ENCODE measurements around the gene GLUL.

GLUL gene

DNA sequence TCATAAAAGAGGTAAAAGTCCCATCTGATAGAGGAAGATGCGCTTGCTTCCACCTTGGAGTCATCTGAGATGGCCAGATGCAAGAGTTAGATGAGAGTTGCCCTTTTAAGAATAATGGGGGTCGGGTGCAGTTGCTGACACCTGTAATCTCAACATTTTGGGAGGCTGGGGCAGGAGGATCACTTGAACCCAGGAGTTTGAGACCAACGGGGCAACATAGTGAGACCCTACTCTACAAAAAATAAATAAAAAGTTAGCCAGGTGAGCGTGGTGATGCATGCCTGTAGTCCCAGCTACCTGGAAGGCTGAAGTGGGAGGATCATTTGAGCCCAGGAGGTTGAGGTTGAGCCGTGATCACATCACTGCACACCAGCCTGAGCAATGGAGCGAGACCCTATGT is 22.4 kb upstream of the GLUL start:
- TF ChIP-seq, protein P1, sequence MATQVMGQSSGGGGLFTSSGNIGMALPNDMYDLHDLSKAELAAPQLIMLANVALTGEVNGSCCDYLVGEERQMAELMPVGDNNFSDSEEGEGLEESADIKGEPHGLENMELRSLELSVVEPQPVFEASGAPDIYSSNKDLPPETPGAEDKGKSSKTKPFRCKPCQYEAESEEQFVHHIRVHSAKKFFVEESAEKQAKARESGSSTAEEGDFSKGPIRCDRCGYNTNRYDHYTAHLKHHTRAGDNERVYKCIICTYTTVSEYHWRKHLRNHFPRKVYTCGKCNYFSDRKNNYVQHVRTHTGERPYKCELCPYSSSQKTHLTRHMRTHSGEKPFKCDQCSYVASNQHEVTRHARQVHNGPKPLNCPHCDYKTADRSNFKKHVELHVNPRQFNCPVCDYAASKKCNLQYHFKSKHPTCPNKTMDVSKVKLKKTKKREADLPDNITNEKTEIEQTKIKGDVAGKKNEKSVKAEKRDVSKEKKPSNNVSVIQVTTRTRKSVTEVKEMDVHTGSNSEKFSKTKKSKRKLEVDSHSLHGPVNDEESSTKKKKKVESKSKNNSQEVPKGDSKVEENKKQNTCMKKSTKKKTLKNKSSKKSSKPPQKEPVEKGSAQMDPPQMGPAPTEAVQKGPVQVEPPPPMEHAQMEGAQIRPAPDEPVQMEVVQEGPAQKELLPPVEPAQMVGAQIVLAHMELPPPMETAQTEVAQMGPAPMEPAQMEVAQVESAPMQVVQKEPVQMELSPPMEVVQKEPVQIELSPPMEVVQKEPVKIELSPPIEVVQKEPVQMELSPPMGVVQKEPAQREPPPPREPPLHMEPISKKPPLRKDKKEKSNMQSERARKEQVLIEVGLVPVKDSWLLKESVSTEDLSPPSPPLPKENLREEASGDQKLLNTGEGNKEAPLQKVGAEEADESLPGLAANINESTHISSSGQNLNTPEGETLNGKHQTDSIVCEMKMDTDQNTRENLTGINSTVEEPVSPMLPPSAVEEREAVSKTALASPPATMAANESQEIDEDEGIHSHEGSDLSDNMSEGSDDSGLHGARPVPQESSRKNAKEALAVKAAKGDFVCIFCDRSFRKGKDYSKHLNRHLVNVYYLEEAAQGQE (IDR thresholded peaks at IDR 0.05; ENCODE audit: insufficient read depth in 1 of 2, low read depth in 2 of 2, low read length in 2 of 2): no peak
- TF ChIP-seq FOXP2 (optimal IDR thresholded peaks at IDR 0.05; ENCODE audit: borderline replicate concordance, extremely low read depth, extremely low read length, insufficient read depth) (no peak), SIN3A (IDR thresholded peaks at IDR 0.05; ENCODE audit: borderline replicate concordance, insufficient read depth, low read length) (no peak), TAF1 (IDR thresholded peaks at IDR 0.05; ENCODE audit: borderline replicate concordance, insufficient read depth, low read length) (no peak), POLR2AphosphoS5 (IDR thresholded peaks at IDR 0.05; ENCODE audit: low read depth, low read length) (no peak)

GRCh38 chr1:182413486-182413885 is 21.9 kb upstream of the GLUL start:
- TF ChIP-seq FOXP2 (optimal IDR thresholded peaks at IDR 0.05; ENCODE audit: borderline replicate concordance, extremely low read depth, extremely low read length, insufficient read depth) (no peak), TAF1 (IDR thresholded peaks at IDR 0.05; ENCODE audit: borderline replicate concordance, insufficient read depth, low read length) (no peak), SIN3A (IDR thresholded peaks at IDR 0.05; ENCODE audit: borderline replicate concordance, insufficient read depth, low read length) (no peak), POLR2AphosphoS5 (IDR thresholded peaks at IDR 0.05; ENCODE audit: low read depth, low read length) (no peak)
- TF ChIP-seq, protein P1 (IDR thresholded peaks at IDR 0.05; ENCODE audit: insufficient read depth in 1 of 2, low read depth in 2 of 2, low read length in 2 of 2): no peak

- TF ChIP-seq, protein P1 (IDR thresholded peaks at IDR 0.05; ENCODE audit: insufficient read depth in 1 of 2, low read depth in 2 of 2, low read length in 2 of 2): no peak
- no peak for TF ChIP-seq POLR2AphosphoS5 (IDR thresholded peaks at IDR 0.05; ENCODE audit: low read depth, low read length)
- TF ChIP-seq TAF1 (IDR thresholded peaks at IDR 0.05; ENCODE audit: borderline replicate concordance, insufficient read depth, low read length): no peak
- TF ChIP-seq SIN3A (IDR thresholded peaks at IDR 0.05; ENCODE audit: borderline replicate concordance, insufficient read depth, low read length): no peak
- no peak for TF ChIP-seq FOXP2 (optimal IDR thresholded peaks at IDR 0.05; ENCODE audit: borderline replicate concordance, extremely low read depth, extremely low read length, insufficient read depth)
Measured at GRCh38 chr1:182410620-182411273, 19.2 kb upstream of the GLUL start.

DNA sequence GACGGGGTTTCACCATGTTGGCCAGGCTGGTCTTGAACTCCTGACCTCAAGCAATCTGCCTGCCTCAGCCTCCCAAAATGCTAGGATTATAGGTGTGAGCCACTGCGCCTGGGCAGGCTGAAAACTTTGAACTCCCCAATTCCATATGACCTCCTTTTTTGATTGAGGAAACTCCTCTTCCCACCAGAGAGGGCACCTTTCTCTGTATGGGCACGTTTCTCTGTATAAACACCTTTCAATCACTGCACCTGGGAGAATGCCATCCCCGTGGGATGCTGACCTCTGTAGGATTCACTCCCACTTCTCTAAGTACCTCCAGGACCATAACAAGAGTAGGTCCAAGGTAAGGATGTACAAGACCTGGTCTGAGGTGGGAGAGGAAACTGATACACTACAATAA is 18.5 kb upstream of the GLUL start:
- TF ChIP-seq TAF1 (IDR thresholded peaks at IDR 0.05; ENCODE audit: borderline replicate concordance, insufficient read depth, low read length) (no peak), FOXP2 (optimal IDR thresholded peaks at IDR 0.05; ENCODE audit: borderline replicate concordance, extremely low read depth, extremely low read length, insufficient read depth) (no peak), SIN3A (IDR thresholded peaks at IDR 0.05; ENCODE audit: borderline replicate concordance, insufficient read depth, low read length) (no peak), POLR2AphosphoS5 (IDR thresholded peaks at IDR 0.05; ENCODE audit: low read depth, low read length) (no peak)
- TF ChIP-seq, protein P1 (IDR thresholded peaks at IDR 0.05; ENCODE audit: insufficient read depth in 1 of 2, low read depth in 2 of 2, low read length in 2 of 2): no peak
